ENCODE measurements around the gene INSIG1. TPM values are rescaled to one million over a fixed set of nuclear protein-coding genes. Genes with fewer than 3 reads are reported as not detected.
A peak's percentile ranks its signal among the peaks of the same experiment; 100 is the strongest.

Gene INSIG1
- total and polyA plus RNA-seq, 2 of the 4 experiments (the other 2 are of a cell fraction): 19.0 to 26.0 TPM

DNA sequence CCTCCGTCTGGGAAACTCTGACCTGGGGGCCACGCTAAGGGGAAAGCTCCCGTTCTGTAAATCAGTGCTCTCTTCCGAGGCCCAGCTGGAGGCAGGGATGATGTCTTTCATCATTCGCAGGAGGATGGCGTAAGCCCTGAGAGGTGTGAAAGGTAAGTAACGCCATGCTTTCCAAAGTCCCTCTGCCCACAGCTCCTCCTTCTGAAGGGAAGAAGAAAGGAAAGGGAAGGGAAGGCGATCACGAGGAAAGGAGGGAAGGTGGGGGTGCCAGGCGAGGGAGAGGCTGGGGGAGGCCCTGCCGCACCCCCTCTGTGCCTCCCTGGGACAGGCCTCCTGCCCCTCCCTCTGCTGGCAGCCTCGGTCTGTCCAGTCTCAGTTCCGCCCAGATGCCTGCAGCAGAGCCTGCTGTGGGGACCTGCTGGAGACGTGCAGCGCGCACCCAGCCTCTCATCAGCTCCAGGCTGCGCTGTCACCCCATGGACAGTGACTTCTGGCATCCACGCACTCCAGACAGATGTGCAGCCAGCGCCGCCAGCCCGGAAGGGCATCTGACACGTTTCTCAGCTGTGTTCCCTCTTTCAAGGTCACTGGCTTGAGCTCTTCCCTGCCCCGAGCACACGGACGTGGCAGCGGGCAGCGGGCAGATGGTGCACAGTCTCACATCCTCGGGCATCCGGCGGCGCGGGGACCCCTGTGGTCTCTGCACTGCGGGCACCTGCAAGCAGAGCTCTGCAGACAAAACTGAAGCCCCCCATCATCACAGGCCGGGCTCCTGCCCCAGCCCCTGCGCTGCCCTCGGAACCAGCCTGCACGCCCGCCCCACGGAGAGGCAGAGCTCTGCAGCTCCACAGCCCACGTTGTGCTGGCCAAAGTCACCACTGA is 60.6 kb downstream of the INSIG1 start:
- no peak overlapping the region for H2AK5ac ChIP-seq (ENCODE audit: low read depth, low read length)
- no TSS peak for BruUV-seq (replicated peaks)
- no peak overlapping the region for H2BK120ac ChIP-seq (ENCODE audit: low read depth, low read length)
- ATAC-seq (ENCODE audit: low read depth) (peak; percentile 40; the same call in 1 of the 2 replicates), DNase-seq (no peak)
- intact Hi-C loops (cut with micrococcal nuclease) (no loop called here), dilution Hi-C loops (cut with HindIII; ENCODE audit: low sequenced_read_pairs, unreplicated experiment) (no loop called here), in situ Hi-C loops (cut with MboI; ENCODE audit: low sequenced_read_pairs) (no loop called here)
- H3K4me1 ChIP-seq (ENCODE audit: control insufficient read depth, insufficient read depth, low read length): no peaks in the 10 kb centered on the region
- CTCF ChIA-PET: no interaction called here
- H3K9ac ChIP-seq (ENCODE audit: low read depth, low read length): no peak overlapping the region
- H3K4me3 ChIP-seq (ENCODE audit: insufficient read depth, low read depth, low read length): no peak overlapping the region
- H4K20me1 ChIP-seq (ENCODE audit: insufficient read depth, low read length): no peaks in the 10 kb centered on the region
- no peak overlapping the region for H3K56ac ChIP-seq (ENCODE audit: extremely low read depth, insufficient read depth, low read length)
- H4K5ac ChIP-seq (ENCODE audit: low read depth, low read length): no peak overlapping the region
- no peaks in the 10 kb centered on the region for H3K36me3 ChIP-seq (ENCODE audit: control insufficient read depth, insufficient read depth, low read length)
- no peak overlapping the region for H3K23ac ChIP-seq (ENCODE audit: low read depth, low read length)
- no peak overlapping the region for H3K18ac ChIP-seq (ENCODE audit: low read depth, low read length)
- no peak overlapping the region for H2BK5ac ChIP-seq (ENCODE audit: low read depth, low read length, poor library complexity, severe bottlenecking)
- H3K4me2 ChIP-seq (ENCODE audit: low read depth, low read length): no peak overlapping the region
- TF ChIP-seq MAFK (IDR thresholded peaks at IDR 0.05; ENCODE audit: low read depth, low read length): no peak
- TF ChIP-seq, protein P1, sequence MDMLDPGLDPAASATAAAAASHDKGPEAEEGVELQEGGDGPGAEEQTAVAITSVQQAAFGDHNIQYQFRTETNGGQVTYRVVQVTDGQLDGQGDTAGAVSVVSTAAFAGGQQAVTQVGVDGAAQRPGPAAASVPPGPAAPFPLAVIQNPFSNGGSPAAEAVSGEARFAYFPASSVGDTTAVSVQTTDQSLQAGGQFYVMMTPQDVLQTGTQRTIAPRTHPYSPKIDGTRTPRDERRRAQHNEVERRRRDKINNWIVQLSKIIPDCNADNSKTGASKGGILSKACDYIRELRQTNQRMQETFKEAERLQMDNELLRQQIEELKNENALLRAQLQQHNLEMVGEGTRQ (IDR thresholded peaks at IDR 0.05; ENCODE audit: low read depth, low read length): no peak
- no peak for TF ChIP-seq POLR2A (IDR thresholded peaks at IDR 0.05; ENCODE audit: low read depth, low read length)
- H2AFZ ChIP-seq (replicated peaks; ENCODE audit: low read length, poor library complexity): peak overlapping the region; percentile 51
- H3K79me1 ChIP-seq (ENCODE audit: low read depth in 1 of 2, low read length in 2 of 2): no peaks in the 10 kb centered on the region
- POLR2A ChIA-PET (ENCODE audit: unreplicated experiment): no interaction called here
- no peak overlapping the region for H3K14ac ChIP-seq (replicated peaks; ENCODE audit: low read depth, low read length)
- no peak overlapping the region for H4K91ac ChIP-seq (ENCODE audit: insufficient read depth, low read depth, low read length)
- H2BK20ac ChIP-seq (ENCODE audit: low read depth, low read length): no peak overlapping the region
- peaks cover 44% of the 10 kb centered on the region for H3K27me3 ChIP-seq (ENCODE audit: control insufficient read depth, insufficient read depth, low read length)
- no peaks in the 10 kb centered on the region for H3K9me3 ChIP-seq (ENCODE audit: control insufficient read depth, insufficient read depth, low read length)
- H4K8ac ChIP-seq (ENCODE audit: low read depth in 2 of 2, low read length in 2 of 2): no peak overlapping the region
- H2BK15ac ChIP-seq (ENCODE audit: low read depth, low read length): no peak overlapping the region
- H3K9me1 ChIP-seq (ENCODE audit: insufficient read depth, low read length): peaks cover 6% of the 10 kb centered on the region; the same call in 1 of the 2 replicates
- no peak overlapping the region for H3K27ac ChIP-seq (ENCODE audit: insufficient read depth, low read length)
- no peak overlapping the region for H3K4ac ChIP-seq (ENCODE audit: low read depth, low read length)
- H2AK9ac ChIP-seq (replicated peaks; ENCODE audit: low read depth, low read length, poor library complexity): no peak overlapping the region
- 32% methylated on average over 15 of the region's 40 CpGs; no CpG with 5 or more reads in 1 of the 2 experiments for WGBS, 2 experiments (ENCODE audit: extremely low coverage in 2 of 2, insufficient read length in 1 of 2)

Data from IMR-90 (cell line).